HCT116 (cell line): ENCODE measurements around the gene APBB1IP.

Experiments used
- EZH2 ChIP-seq: fragments of 200-600 bp; sonication (generic); IDR thresholded peaks from 2 replicates; pipeline ENCODE4 v1.6.1; 2017; ENCODE audit warnings: antibody characterized with exemption, mixed run types
- POLR2AphosphoS5 ChIP-seq: IDR thresholded peaks from 2 replicates; pipeline ENCODE4 v1.6.1; 2011; ENCODE audit warnings: mild to moderate bottlenecking, low read depth, low read length, moderate library complexity
- SIN3A ChIP-seq: IDR thresholded peaks from 2 replicates; pipeline ENCODE4 v1.6.1; 2012; ENCODE audit warnings: low read depth
- YY1 ChIP-seq: IDR thresholded peaks from 2 replicates; pipeline ENCODE4 v1.6.1; 2011; ENCODE audit warnings: low read length, low read depth, moderate library complexity, mild to moderate bottlenecking; ENCODE audit not compliant: insufficient replicate concordance; ENCODE audit errors: extremely low read depth
- TF ChIP-seq, protein P1 (sequence below): IDR thresholded peaks from 2 replicates; pipeline ENCODE4 v1.6.1; 2012
- TF ChIP-seq, protein P2 (sequence below), 3 experiments: fragments of 200-600 bp in 1 of 3; sonication (generic) in 1 of 3; IDR thresholded peaks in 2 of 3; conservative IDR thresholded peaks in 1 of 3; 2 replicates each; pipeline ENCODE4 v1.5.1; 2012 to 2017; ENCODE audit warnings: low read depth in 2 of 3, low read length in 2 of 3, antibody characterized with exemption in 1 of 3, borderline replicate concordance in 1 of 3, control low read depth in 1 of 3, mild to moderate bottlenecking in 1 of 3, mixed read lengths in 1 of 3, mixed run types in 1 of 3, moderate library complexity in 1 of 3; ENCODE audit not compliant: insufficient read depth in 1 of 3

DNA sequence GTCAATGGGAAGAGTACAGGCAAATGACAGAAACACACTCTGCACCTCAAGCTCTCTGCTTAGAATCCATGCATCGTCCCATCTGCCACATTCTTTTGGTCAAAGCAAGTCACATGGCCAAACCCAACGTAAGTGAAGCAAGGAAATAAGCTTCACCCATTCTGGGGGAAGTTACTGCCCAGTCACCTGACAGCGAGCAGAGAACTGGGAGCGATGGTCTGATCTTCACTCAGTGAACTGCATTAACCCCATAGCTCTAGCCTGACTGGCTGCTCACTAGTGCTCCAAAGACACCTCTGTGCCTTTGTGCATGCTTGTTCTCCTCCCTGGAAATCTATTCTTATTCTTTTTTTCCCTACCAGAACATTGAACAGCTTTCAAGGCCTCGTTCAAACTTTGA is 89.9 kb downstream of the APBB1IP start:
- TF ChIP-seq, protein P1, sequence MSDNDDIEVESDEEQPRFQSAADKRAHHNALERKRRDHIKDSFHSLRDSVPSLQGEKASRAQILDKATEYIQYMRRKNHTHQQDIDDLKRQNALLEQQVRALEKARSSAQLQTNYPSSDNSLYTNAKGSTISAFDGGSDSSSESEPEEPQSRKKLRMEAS = no peak
- TF ChIP-seq YY1 = no peak
- no peak for TF ChIP-seq POLR2AphosphoS5
- TF ChIP-seq, protein P2, sequence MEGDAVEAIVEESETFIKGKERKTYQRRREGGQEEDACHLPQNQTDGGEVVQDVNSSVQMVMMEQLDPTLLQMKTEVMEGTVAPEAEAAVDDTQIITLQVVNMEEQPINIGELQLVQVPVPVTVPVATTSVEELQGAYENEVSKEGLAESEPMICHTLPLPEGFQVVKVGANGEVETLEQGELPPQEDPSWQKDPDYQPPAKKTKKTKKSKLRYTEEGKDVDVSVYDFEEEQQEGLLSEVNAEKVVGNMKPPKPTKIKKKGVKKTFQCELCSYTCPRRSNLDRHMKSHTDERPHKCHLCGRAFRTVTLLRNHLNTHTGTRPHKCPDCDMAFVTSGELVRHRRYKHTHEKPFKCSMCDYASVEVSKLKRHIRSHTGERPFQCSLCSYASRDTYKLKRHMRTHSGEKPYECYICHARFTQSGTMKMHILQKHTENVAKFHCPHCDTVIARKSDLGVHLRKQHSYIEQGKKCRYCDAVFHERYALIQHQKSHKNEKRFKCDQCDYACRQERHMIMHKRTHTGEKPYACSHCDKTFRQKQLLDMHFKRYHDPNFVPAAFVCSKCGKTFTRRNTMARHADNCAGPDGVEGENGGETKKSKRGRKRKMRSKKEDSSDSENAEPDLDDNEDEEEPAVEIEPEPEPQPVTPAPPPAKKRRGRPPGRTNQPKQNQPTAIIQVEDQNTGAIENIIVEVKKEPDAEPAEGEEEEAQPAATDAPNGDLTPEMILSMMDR (IDR thresholded peaks at IDR 0.05 in 2 of 3, conservative IDR thresholded peaks at IDR 0.05 in 1 of 3; ENCODE audit: borderline replicate concordance in 1 of 3, insufficient read depth in 1 of 3, low read depth in 2 of 3, low read length in 2 of 3) = no peak
- no peak for TF ChIP-seq EZH2
- TF ChIP-seq SIN3A = no peak
